Transverse colon (tissue), 4 donors: ENCODE measurements around the gene ARNT2. TPM values are rescaled to one million over a fixed set of nuclear protein-coding genes. Genes with fewer than 3 reads are reported as not detected.

ENCODE experiments used
- DNase-seq: peaks from one replicate; pipeline ENCODE4 v3.0.0-alpha.2; 2019
- H3K27ac ChIP-seq, 4 donors: fragments of 200-600 bp; sonication (generic); 2 replicates each; pipeline ENCODE4 v1.5.1; 2016 to 2018; ENCODE audit warnings: inconsistent platforms in 4 of 4
- H3K27me3 ChIP-seq: fragments of 200-600 bp; sonication (generic); 2 replicates; pipeline ENCODE4 v1.5.1; 2017; ENCODE audit warnings: inconsistent platforms
- H3K36me3 ChIP-seq, 4 donors: fragments of 200-600 bp; sonication (generic); 2 replicates each; pipeline ENCODE4 v1.5.1; 2017 to 2019; ENCODE audit warnings: inconsistent platforms in 4 of 4
- H3K4me1 ChIP-seq, 4 donors: fragments of 200-600 bp; sonication (generic); 2 replicates each; pipeline ENCODE4 v1.5.1; 2017 to 2020; ENCODE audit warnings: inconsistent platforms in 4 of 4
- H3K4me3 ChIP-seq, 4 donors: fragments of 200-600 bp; sonication (generic); 1 replicate in 1 of 4; 2 replicates in 3 of 4; pipeline versions ENCODE4 v1.5.1 to v1.6.1; 2017 to 2019; ENCODE audit warnings: inconsistent platforms in 4 of 4
- H3K9me3 ChIP-seq, 2 donors: fragments of 200-600 bp; sonication (generic); 2 replicates each; pipeline ENCODE4 v1.5.1; 2017 to 2019; ENCODE audit warnings: inconsistent platforms in 2 of 2
- CTCF ChIP-seq, 5 experiments: fragments of 200-600 bp in 3 of 5; fragments of 450-650 bp in 2 of 5; sonication (generic) in 3 of 5; IDR thresholded peaks; 1 replicate in 2 of 5; 2 replicates in 3 of 5; pipeline ENCODE4 v1.5.1; 2016 to 2017; ENCODE audit warnings: antibody characterized with exemption in 5 of 5, inconsistent platforms in 3 of 5, mild to moderate bottlenecking in 2 of 5, moderate library complexity in 1 of 5
- EP300 ChIP-seq: sonication (generic); formaldehyde crosslinking; IDR thresholded peaks from one replicate; pipeline ENCODE4 v1.6.1; 2017; ENCODE audit warnings: antibody characterized with exemption, low read depth
- POLR2A ChIP-seq: fragments of 450-650 bp; IDR thresholded peaks from one replicate; pipeline ENCODE4 v1.6.1; 2016; ENCODE audit warnings: antibody characterized with exemption, mild to moderate bottlenecking, moderate library complexity
- POLR2AphosphoS5 ChIP-seq, 3 donors: sonication (generic); formaldehyde crosslinking; IDR thresholded peaks; one replicate each; pipeline ENCODE4 v1.6.1; 2016; ENCODE audit warnings: antibody characterized with exemption in 3 of 3
- WGBS, 2 donors: methylation state at CpG; one replicate each; pipeline ENCODE4 v1.1.5; 2018; ENCODE audit warnings: low coverage in 1 of 2; 5-methylcytosine and 5-hydroxymethylcytosine counted together
- in situ Hi-C, 4 donors: fragments of 200-750 bp; cut with MboI; loops; one replicate each; pipeline versions ENCODE4 v1.15.0 to v1.15.1; 2017; ENCODE audit warnings: low sequenced_read_pairs in 3 of 4, low pct_ligation_motif_present in 1 of 4, low pct_unique_long_range_greater_than_20kb in 1 of 4
- intact Hi-C: fragments of 100-400 bp; cut with DNase I; formaldehyde crosslinking; loops from one replicate; pipeline ENCODE4 v1.15.1; 2023; ENCODE audit warnings: low total_unique reads
- total RNA-seq, 4 donors: library from RNA; depleted of rRNA; stranded (reverse); fragments of >200 nt; gene quantifications; one replicate each; pipeline ENCODE4 v1.1.0, GENCODE V29; 2016

ARNT2 gene
- total RNA-seq, 4 donors from 2014 or later, result 1.9 to 4.0 (median 2.5) TPM; not detected in 1

GRCh38 chr15:80420658-80421057 is 16.5 kb downstream of the ARNT2 start:
- H3K36me3 ChIP-seq, result no peaks in the 10 kb centered on the region
- DNase-seq, result no peak
- no peaks in the 10 kb centered on the region for H3K9me3 ChIP-seq
- H3K27me3 ChIP-seq, result no peaks in the 10 kb centered on the region
- no peaks in the 10 kb centered on the region for H3K4me1 ChIP-seq
- in situ Hi-C loops (no loop called here), intact Hi-C loops (no loop called here)
- no peak for TF ChIP-seq CTCF (IDR thresholded peaks at IDR 0.05)
- no peak for TF ChIP-seq POLR2AphosphoS5 (IDR thresholded peaks at IDR 0.05)
- no peak for TF ChIP-seq EP300
- no peak for TF ChIP-seq POLR2A
- H3K27ac ChIP-seq, result no peak overlapping the region
- no peak overlapping the region for H3K4me3 ChIP-seq
- WGBS, 2 donors, result 25 to 61% methylated on average over 2 of the region's 2 CpGs

DNA sequence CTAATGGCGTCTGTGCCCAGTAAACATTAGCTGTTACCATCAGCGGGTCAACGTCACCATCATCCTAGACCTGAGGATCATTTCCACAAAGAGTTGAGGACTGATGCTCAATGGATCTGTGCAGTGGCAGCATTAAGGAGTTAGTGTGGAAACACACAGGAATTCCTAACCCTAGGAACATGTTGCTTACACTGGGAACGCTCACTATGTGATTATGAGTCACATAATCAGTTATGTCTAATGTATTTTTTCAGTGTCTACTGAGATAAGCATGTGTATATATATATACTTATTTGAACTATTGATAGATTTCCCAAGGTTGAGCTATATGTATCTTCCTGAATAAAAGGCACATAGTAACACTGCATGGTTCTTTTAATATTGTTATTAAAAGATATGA is 19.0 kb downstream of the ARNT2 start:
- Histone ChIP-seq H3K4me1 (no peaks in the 10 kb centered on the region), H3K4me3 (no peak overlapping the region), H3K27me3 (no peaks in the 10 kb centered on the region), H3K27ac (no peak overlapping the region), H3K36me3 (no peaks in the 10 kb centered on the region), H3K9me3 (no peaks in the 10 kb centered on the region)
- intact Hi-C loops, result no loop called here
- 83 to 89% methylated on average over 2 to 4 of the region's 4 CpGs for WGBS, 2 donors
- in situ Hi-C loops, result no loop called here
- TF ChIP-seq EP300 (no peak), CTCF (IDR thresholded peaks at IDR 0.05) (no peak), POLR2A (no peak), POLR2AphosphoS5 (IDR thresholded peaks at IDR 0.05) (no peak)
- no peak for DNase-seq

DNA sequence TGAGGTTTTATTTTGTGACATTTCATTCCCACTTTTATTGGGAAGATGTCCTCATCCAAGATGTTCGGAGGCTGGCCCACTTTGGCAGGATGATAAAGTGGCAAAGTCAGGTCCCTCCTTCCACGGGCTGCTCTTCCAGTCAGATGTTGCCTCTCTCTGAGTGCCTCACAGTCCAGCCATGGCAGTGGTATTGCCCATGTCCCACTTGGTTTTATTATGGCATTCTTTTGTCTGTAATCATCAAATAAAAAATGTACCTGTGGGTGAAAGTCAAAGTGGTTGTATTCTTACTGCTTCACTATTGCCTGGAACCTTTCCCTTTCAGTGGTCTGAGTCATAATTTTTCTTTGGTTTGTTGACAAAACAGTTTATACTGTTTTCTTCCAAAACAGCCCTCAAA is 20.2 kb downstream of the ARNT2 start:
- Histone ChIP-seq H3K36me3 (no peaks in the 10 kb centered on the region), H3K27me3 (no peaks in the 10 kb centered on the region), H3K4me3 (no peak overlapping the region), H3K4me1 (no peaks in the 10 kb centered on the region), H3K27ac (no peak overlapping the region), H3K9me3 (no peaks in the 10 kb centered on the region)
- 69% methylated on average over 2 of the region's 2 CpGs; no CpG with 5 or more reads in 1 of the 2 donors for WGBS, 2 donors
- DNase-seq, result no peak
- intact Hi-C loops (no loop called here), in situ Hi-C loops (no loop called here)
- TF ChIP-seq EP300 (no peak), POLR2A (no peak), POLR2AphosphoS5 (IDR thresholded peaks at IDR 0.05) (no peak), CTCF (IDR thresholded peaks at IDR 0.05) (no peak)

DNA sequence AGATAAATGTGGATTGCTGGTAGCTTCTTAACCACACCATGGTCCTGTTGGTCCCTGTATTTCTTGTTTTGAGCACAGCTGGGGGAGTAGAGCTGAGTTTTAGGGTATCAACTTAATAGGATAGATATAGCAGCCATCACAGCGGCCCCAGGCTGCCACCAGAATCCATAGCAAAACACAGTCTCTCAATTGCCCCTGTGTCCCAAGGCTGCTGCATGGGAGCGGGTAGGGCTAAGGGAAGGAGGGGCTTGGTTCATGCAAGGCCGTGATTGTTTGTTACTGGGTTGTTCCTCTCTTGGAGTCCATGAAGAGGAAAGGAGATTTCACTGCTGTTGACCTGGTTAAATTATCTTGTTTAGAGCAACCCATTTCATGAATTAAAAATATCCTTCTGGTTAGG is 22.1 kb downstream of the ARNT2 start:
- in situ Hi-C loops, result no loop called here
- intact Hi-C loops, result no loop called here
- no peak for DNase-seq
- no peaks in the 10 kb centered on the region for H3K4me1 ChIP-seq
- WGBS, 2 donors, result 83 to 94% methylated on average over 1 to 3 of the region's 3 CpGs
- no peaks in the 10 kb centered on the region for H3K36me3 ChIP-seq
- no peak overlapping the region for H3K27ac ChIP-seq
- no peaks in the 10 kb centered on the region for H3K27me3 ChIP-seq
- H3K9me3 ChIP-seq, result no peaks in the 10 kb centered on the region
- TF ChIP-seq POLR2A (no peak), CTCF (IDR thresholded peaks at IDR 0.05) (no peak), POLR2AphosphoS5 (IDR thresholded peaks at IDR 0.05) (no peak), EP300 (no peak)
- no peak overlapping the region for H3K4me3 ChIP-seq
